GM21576 (cell line): ENCODE data around the gene NFIA.

Experiments
- ATAC-seq: cut with Tn5 transposase; IDR thresholded peaks from one replicate; pipeline ENCODE4 v1.9.1; 2021; ENCODE audit warnings: mild to moderate bottlenecking, moderate library complexity; ENCODE audit not compliant: unreplicated experiment

The NFIA gene

GRCh38 chr1:61378494-61379180, 296.3 kb downstream of the NFIA start:
- ATAC-seq: no peak

GRCh38 chr1:61379693-61380092, 297.3 kb downstream of the NFIA start:
- ATAC-seq: no peak

DNA sequence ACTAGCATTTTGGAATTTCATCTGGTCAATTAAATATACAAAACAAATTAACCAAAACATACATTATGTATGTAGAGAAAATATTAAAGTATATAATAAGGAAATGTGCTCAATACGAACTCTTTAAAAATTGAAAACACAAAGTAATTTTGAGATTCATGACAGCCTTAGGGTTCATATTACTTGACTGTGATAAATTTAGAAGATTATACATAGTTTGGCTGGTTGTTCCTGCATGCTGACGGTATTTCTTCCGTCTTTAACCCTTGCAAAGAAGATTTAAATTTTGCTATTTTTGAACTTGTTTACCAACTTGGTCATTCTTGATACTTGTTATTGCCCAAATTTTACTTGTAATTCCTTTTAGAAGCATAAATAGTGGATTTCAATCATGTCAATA, 298.2 kb downstream of the NFIA start:
- ATAC-seq: no peak

GRCh38 chr1:61386323-61386722, 304.0 kb downstream of the NFIA start:
- ATAC-seq: no peak

DNA sequence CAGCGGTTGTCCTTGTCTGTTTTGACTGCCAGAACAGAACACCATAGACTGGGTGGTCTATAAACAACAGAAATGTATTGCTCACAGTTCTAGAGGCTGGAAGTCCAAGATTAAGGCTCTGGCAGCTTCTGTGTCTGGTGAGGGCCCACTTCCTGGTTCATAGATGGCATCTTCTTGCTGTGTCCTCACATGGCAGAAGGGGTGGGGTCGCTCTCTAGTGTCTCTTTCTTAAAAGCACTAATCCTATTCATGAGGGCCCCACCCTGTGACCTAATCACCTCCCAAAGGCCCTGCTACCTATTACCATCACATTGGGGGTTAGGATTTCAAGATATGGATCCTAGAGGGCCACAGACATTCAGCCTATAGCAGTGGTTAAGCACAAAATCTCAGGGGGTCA, 304.4 kb downstream of the NFIA start:
- no peak for ATAC-seq

DNA sequence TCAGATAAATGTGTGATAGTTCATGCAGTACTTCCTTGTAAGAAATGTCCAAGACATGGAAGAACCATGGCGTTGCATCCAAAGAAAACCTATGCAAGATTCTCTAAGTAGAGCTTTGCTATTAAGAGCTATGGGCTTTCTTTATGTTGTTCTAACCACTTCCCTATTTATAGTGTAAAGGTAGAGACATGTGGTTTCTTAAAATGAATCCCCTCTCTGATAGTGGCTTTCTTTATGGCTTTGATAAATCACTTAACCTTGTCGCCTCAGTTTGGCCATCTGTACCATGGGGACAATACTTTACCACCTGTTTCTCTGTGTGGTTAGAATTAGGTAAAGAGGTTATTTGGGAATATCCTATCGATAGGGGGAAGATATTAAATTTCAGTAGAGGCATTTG, 305.5 kb downstream of the NFIA start:
- ATAC-seq: no peak

DNA sequence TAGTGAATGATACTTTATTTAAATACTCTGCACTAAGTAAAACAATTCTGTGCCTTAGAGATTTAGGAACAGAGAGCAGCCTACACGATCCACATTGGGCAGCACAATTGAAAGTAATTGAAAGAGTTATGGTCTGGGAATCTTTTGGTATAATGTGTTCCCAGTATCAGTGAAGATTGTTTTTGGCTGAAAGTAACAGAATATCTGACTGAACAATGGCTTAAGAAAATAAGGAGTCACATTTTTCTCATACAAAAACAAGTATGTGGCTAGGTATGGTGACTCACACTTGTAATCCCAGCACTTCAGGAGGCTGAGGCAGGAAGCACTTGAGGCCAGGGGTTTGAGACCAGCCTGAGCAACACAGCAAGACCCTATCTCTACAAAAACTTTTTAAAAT, 306.2 kb downstream of the NFIA start:
- ATAC-seq: no peak

GRCh38 chr1:61389194-61389925, 307.0 kb downstream of the NFIA start:
- no peak for ATAC-seq

GRCh38 chr1:61389926-61390845, 307.8 kb downstream of the NFIA start:
- no peak for ATAC-seq

GRCh38 chr1:61391730-61392129, 309.4 kb downstream of the NFIA start:
- ATAC-seq: no peak

DNA sequence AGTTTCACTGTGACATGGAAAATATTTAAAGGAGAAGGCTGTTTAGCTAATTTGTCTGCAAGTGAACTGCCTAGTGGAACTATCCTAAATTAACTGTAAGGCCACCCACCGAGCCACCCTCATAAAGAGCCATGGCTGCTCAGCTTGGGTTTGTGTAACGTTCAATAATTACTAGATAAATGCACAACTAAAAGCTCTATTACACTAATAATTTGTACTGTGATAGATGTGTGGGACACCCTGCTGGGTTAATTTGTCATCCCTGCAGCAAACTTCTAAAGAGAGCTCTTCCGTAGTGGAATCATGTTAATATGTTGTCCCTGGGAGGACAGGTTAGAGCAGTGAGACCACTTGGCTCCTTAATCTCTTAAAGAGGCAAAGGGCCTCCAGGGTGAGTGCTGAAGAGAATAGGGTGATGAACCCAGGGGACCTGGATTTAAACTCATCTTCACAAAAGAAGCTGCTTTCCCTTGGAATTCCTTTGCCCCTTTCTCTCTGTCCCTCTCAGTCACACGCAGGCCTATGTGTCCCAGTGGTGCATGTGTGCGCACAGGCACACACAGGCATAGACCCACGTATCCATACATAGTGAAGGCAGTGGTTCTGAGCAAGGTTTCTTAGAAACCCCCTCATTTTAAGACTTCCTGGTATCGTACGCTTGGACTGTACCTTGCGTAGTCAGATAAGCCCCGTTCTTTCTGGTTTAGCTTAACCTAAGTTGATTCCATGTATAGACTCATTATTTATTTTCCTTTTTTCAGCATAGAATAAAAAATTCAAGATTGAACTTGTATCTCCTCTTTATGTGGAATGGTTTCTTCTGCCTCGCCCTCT, 310.3 kb downstream of the NFIA start:
- no peak for ATAC-seq

DNA sequence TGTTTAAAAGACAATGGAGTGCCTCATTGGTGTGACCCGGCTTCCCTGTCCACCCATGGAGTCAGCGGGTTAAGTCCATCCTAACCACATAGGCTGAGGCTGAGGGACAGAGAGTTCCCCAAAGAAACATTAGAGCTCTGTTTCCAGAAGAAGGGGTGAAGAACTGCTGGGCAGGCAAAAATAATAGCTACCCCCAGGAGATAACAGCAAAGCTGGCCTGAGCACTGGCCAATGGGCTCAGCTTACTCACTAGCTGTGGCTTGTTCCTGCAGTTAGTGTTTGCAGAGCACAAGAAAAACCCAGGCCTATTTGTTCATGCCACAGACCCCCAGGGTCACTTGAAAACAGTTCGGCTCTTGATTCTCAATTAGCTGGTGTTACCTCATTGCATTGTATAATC, 311.2 kb downstream of the NFIA start:
- ATAC-seq: no peak

GRCh38 chr1:61395146-61395800, 312.9 kb downstream of the NFIA start:
- ATAC-seq: no peak

GRCh38 chr1:61397495-61397894, 315.1 kb downstream of the NFIA start:
- ATAC-seq: no peak

DNA sequence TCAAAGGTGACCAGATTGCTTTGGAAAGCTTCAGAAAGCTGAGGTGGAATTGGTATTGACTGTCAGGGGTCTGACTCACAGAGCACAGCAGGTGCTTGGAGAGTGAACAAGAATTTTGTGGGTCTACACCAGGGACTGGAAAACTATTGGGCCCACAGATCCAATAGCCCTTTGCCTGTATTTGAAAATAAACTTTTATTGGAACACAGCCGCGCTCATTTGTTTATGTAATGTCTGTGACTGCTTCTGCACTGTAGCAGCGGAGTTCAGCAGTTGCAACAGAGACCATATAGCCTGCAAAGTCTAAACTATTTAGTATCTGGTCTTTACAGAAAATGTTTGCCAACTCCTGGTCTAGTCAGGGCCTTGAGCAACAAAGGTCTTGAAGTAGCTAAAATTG, 315.6 kb downstream of the NFIA start:
- ATAC-seq: no peak

- ATAC-seq: no peak
Observed at GRCh38 chr1:61399199-61399598, 316.8 kb downstream of the NFIA start.

- ATAC-seq: no peak
Observed at GRCh38 chr1:61400131-61400770, 317.9 kb downstream of the NFIA start.

DNA sequence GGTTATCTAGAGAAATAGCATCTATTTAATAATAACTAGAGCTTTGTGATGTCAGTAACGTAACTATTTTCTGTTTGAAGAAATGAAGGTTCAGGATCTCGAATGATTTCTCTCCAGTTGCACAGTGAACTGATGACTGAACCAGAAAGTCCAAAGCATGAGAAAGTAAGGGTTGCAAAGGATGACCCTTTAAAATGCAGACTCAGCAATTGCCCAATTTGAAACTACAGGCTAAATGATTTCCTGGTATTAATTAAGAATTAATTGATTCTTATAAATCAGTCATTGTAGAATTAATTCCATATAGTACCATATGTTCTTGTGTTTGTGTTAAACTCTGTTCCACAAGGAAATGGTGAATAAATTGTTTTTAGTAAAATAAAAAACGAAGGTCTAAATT, 318.6 kb downstream of the NFIA start:
- no peak for ATAC-seq

GRCh38 chr1:61403679-61404596, 321.6 kb downstream of the NFIA start:
- no peak for ATAC-seq
